Fibroblast of pulmonary artery (primary cell): ENCODE measurements around the gene RIPK3.

Experiments
- DNase-seq: peaks from one replicate; pipeline ENCODE4 v3.0.0-alpha.2; 2010; ENCODE audit warnings: low read depth
- H3K4me3 ChIP-seq: replicated peaks from 2 replicates; pipeline ENCODE4 v1.5.1; 2011; ENCODE audit warnings: low read depth, mild to moderate bottlenecking, control low read depth, low read length, moderate library complexity
- TF ChIP-seq, protein P1 (sequence below): IDR thresholded peaks from 2 replicates; pipeline ENCODE4 v1.5.1; 2011; ENCODE audit warnings: mild to moderate bottlenecking, control low read depth, low read length, inconsistent platforms; ENCODE audit errors: missing control alignments

RIPK3 gene

GRCh38 chr14:24298892-24299254 lies 40.9 kb downstream of the RIPK3 start:
- peak overlapping the region; percentile 96 for H3K4me3 ChIP-seq
- TF ChIP-seq, protein P1, sequence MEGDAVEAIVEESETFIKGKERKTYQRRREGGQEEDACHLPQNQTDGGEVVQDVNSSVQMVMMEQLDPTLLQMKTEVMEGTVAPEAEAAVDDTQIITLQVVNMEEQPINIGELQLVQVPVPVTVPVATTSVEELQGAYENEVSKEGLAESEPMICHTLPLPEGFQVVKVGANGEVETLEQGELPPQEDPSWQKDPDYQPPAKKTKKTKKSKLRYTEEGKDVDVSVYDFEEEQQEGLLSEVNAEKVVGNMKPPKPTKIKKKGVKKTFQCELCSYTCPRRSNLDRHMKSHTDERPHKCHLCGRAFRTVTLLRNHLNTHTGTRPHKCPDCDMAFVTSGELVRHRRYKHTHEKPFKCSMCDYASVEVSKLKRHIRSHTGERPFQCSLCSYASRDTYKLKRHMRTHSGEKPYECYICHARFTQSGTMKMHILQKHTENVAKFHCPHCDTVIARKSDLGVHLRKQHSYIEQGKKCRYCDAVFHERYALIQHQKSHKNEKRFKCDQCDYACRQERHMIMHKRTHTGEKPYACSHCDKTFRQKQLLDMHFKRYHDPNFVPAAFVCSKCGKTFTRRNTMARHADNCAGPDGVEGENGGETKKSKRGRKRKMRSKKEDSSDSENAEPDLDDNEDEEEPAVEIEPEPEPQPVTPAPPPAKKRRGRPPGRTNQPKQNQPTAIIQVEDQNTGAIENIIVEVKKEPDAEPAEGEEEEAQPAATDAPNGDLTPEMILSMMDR = no peak
- peak; percentile 39 for DNase-seq

GRCh38 chr14:24297190-24297964 lies 42.4 kb downstream of the RIPK3 start:
- no peak for DNase-seq
- TF ChIP-seq, protein P1 = peak; percentile 54
- no peak overlapping the region for H3K4me3 ChIP-seq

GRCh38 chr14:24296341-24297157 lies 43.2 kb downstream of the RIPK3 start:
- DNase-seq = peak; percentile 95
- H3K4me3 ChIP-seq = no peak overlapping the region
- TF ChIP-seq, protein P1 = peak; percentile 82

- no peak overlapping the region for H3K4me3 ChIP-seq
- TF ChIP-seq, protein P1 = no peak
- DNase-seq = no peak
Measured at GRCh38 chr14:24293525-24293924, 46.3 kb downstream of the RIPK3 start.

- no peak overlapping the region for H3K4me3 ChIP-seq
- TF ChIP-seq, protein P1 = no peak
- no peak for DNase-seq
Measured at GRCh38 chr14:24292118-24292807, 47.5 kb downstream of the RIPK3 start.

DNA sequence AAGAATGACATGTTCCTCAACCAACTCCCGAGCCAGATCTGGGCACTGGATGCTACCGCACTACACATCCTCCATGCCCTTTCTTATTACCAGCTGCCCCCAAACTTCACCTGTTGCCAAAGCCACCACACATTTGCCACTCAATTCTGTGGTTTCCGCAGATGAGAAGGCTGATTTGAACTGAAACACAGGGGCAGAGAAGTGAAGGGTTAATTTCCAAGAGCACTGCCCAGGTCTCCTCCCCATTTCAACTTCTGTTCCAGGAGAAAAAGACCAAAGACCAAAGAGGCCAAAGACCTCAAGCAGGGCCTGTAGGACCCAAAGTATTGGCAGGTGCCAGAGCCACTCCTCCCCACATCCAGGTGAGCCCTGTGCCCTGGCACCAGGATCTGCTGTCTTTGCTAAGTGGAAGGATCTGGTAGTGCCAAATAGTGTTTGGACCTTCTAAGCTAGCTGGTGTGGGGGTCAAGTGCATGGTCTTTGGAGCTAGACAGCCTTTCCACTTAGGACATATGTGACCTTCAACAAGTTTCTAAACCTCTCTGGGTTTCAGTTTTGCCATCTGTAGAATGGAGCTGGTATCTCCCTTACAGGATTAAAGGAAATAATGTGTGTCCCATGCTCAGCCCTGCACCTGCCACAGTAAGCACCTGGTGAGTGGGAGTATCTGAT lies 48.2 kb downstream of the RIPK3 start:
- no peak for DNase-seq
- TF ChIP-seq, protein P1 = no peak
- no peak overlapping the region for H3K4me3 ChIP-seq
